SU-DHL-6 (cell line): ENCODE data around the gene PDE4B.

Experiments
- H2AFZ ChIP-seq: fragments of 200-600 bp; sonication (generic); 2 replicates; pipeline ENCODE4 v1.6.1; 2014; ENCODE audit warnings: low read depth, mild to moderate bottlenecking, moderate library complexity, mixed read lengths, antibody characterized with exemption, low read length; ENCODE audit not compliant: severe bottlenecking
- H3F3A ChIP-seq: fragments of 200-600 bp; shearing (Covaris generic); 2 replicates; pipeline ENCODE4 v1.6.0; 2016; ENCODE audit warnings: antibody characterized with exemption, mild to moderate bottlenecking; ENCODE audit not compliant: insufficient read depth
- H3K27ac ChIP-seq: fragments of 200-600 bp; sonication (generic); 2 replicates; pipeline ENCODE4 v1.5.1; 2016; ENCODE audit warnings: low read depth, mild to moderate bottlenecking, low read length, moderate library complexity, mixed read lengths
- H3K27me3 ChIP-seq: fragments of 200-600 bp; sonication (generic), shearing (Covaris generic); 2 replicates; pipeline ENCODE4 v1.6.0; 2014; ENCODE audit warnings: mild to moderate bottlenecking, low read length
- H3K36me3 ChIP-seq: fragments of 200-600 bp; sonication (generic); 2 replicates; pipeline ENCODE4 v1.6.1; 2014; ENCODE audit warnings: mild to moderate bottlenecking, low read length, mixed read lengths
- H3K4me2 ChIP-seq: fragments of 300-600, 200-600 bp; shearing (Covaris generic), sonication (generic); 2 replicates; pipeline ENCODE4 v1.6.0; 2014; ENCODE audit warnings: low read length, low read depth, mild to moderate bottlenecking; ENCODE audit not compliant: poor library complexity, severe bottlenecking
- H3K4me3 ChIP-seq: fragments of 200-600 bp; sonication (generic); 2 replicates; pipeline ENCODE4 v1.5.1; 2014; ENCODE audit warnings: antibody characterized with exemption, low read length, mild to moderate bottlenecking, mixed read lengths; ENCODE audit not compliant: insufficient read depth, poor library complexity, severe bottlenecking
- H3K79me2 ChIP-seq: fragments of 200-600 bp; sonication (generic); 2 replicates; pipeline ENCODE4 v1.6.1; 2014; ENCODE audit warnings: mild to moderate bottlenecking, low read length, moderate library complexity; ENCODE audit not compliant: insufficient read depth
- H3K9ac ChIP-seq: fragments of 200-600 bp; sonication (generic); 2 replicates; pipeline ENCODE4 v1.7.0; 2014; ENCODE audit warnings: mild to moderate bottlenecking, low read length
- H3K9me2 ChIP-seq: fragments of 200-600 bp; sonication (generic); replicated peaks from 2 replicates; pipeline ENCODE4 v1.6.1; 2014; ENCODE audit warnings: low read length; ENCODE audit not compliant: insufficient read depth
- H3K9me3 ChIP-seq: fragments of 200-600 bp; sonication (generic); 2 replicates; pipeline ENCODE4 v1.6.1; 2014; ENCODE audit warnings: low read length, mixed read lengths; ENCODE audit not compliant: insufficient read depth
- H4K20me1 ChIP-seq: fragments of 200-600 bp; sonication (generic); 2 replicates; pipeline ENCODE4 v1.6.1; 2014; ENCODE audit warnings: low read depth, mild to moderate bottlenecking, antibody characterized with exemption, low read length, moderate library complexity, mixed read lengths
- CTCF ChIP-seq: fragments of 200-600 bp; sonication (generic); IDR thresholded peaks from one replicate; pipeline ENCODE4 v1.5.1; 2017; ENCODE audit warnings: antibody characterized with exemption, mild to moderate bottlenecking, low read length, moderate library complexity; ENCODE audit not compliant: insufficient read depth, poor library complexity, severe bottlenecking
- EZH2phosphoT487 ChIP-seq: fragments of 200-600 bp; sonication (generic), shearing (Covaris generic); conservative IDR thresholded peaks from 2 replicates; pipeline ENCODE4 v1.6.1; 2018; ENCODE audit warnings: mild to moderate bottlenecking, antibody characterized with exemption, low read length, moderate library complexity, mixed read lengths

Gene PDE4B

GRCh38 chr1:65983500-65983899, 190.8 kb downstream of the PDE4B start:
- Histone ChIP-seq H3K27ac (no peak overlapping the region), H3K36me3 (no peaks in the 10 kb centered on the region), H3K9me2 (no peaks in the 10 kb centered on the region), H2AFZ (no peak overlapping the region), H3K9ac (no peak overlapping the region), H3K4me2 (no peak overlapping the region), H4K20me1 (no peaks in the 10 kb centered on the region), H3K4me3 (no peak overlapping the region), H3K79me2 (no peaks in the 10 kb centered on the region), H3K9me3 (no peaks in the 10 kb centered on the region), H3F3A (no peaks in the 10 kb centered on the region), H3K27me3 (no peaks in the 10 kb centered on the region)
- TF ChIP-seq EZH2phosphoT487 (no peak), CTCF (no peak)

GRCh38 chr1:65985393-65986066, 192.8 kb downstream of the PDE4B start:
- Histone ChIP-seq H3K27me3 (no peaks in the 10 kb centered on the region), H3K9me3 (no peaks in the 10 kb centered on the region), H3K36me3 (no peaks in the 10 kb centered on the region), H3F3A (no peaks in the 10 kb centered on the region), H3K9ac (no peak overlapping the region), H3K4me3 (no peak overlapping the region), H3K79me2 (no peaks in the 10 kb centered on the region), H3K9me2 (no peaks in the 10 kb centered on the region), H2AFZ (no peak overlapping the region), H4K20me1 (no peaks in the 10 kb centered on the region), H3K4me2 (no peak overlapping the region), H3K27ac (no peak overlapping the region)
- no peak for TF ChIP-seq CTCF
- TF ChIP-seq EZH2phosphoT487: no peak

GRCh38 chr1:65986146-65986545, 193.5 kb downstream of the PDE4B start:
- Histone ChIP-seq H3K9me3 (no peaks in the 10 kb centered on the region), H3K4me2 (no peak overlapping the region), H3K36me3 (no peaks in the 10 kb centered on the region), H3K27ac (no peak overlapping the region), H3K4me3 (no peak overlapping the region), H3K79me2 (no peaks in the 10 kb centered on the region), H3F3A (no peaks in the 10 kb centered on the region), H4K20me1 (no peaks in the 10 kb centered on the region), H3K9me2 (no peaks in the 10 kb centered on the region), H2AFZ (no peak overlapping the region), H3K9ac (no peak overlapping the region), H3K27me3 (no peaks in the 10 kb centered on the region)
- TF ChIP-seq CTCF: no peak
- TF ChIP-seq EZH2phosphoT487: no peak
